Skeletal muscle cell (primary cell): Measurements from ENCODE around the gene MXD1.

Experiments used
- DNase-seq: peaks from one replicate; pipeline ENCODE4 v3.0.0-alpha.2; 2010; ENCODE audit warnings: low read depth
- H3K4me3 ChIP-seq: 2 replicates; pipeline ENCODE4 v1.5.1; 2011; ENCODE audit warnings: low read depth, mild to moderate bottlenecking, control low read depth, low read length, moderate library complexity

MXD1 gene

DNA sequence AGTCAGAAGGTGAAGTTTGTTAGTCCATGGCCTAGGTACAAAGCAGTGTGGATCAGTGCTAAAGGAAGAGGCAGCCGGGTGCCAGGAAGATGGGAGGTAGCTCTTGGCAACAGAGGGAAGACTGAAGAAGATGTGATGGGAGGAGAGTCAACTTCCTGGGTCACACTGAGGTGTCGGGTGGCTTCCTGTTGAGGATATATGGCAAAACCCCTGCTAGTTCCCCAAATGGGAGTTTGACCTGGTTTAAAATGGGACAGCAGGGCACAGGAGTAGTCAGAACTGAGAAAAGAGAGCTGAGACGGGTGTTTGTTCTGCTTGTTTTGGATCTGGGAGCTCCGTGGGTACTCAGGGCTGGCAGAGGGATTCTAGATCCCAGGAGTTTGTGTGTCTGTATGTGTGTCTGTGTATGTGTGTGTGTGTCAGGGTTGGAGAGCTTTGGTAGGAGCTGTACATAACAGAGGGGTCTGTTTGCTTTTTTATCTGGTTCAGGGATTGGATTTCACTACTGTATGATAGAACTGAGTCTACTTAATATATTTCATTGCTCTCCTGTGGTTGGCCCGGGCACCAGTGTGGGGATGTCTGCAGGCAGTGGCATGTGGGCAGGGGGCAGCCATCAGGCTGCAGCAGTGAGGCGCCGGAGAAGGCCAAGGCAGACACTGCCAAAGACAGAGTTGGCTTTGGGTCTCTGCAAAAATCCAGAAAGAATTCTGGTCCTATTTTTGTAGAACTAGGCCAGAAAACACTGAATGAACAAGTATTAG lies 17.1 kb downstream of the MXD1 start:
- DNase-seq = no peak
- H3K4me3 ChIP-seq = no peak overlapping the region

DNA sequence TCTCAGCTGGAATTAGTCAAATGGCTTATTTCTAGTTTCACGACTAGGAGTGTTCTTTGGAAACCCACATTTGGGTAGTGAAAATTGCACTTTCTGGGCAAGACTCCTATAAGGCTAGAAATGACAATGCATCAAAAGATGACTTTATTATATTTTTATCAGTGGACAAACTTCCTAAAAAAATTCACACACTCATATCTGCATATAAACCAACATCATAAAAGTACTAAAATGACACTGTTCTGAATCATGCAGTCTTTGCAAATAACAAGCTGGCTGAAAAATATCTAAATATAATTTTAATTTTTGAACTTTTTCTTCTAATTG lies 17.6 kb downstream of the MXD1 start:
- no peak for DNase-seq
- no peak overlapping the region for H3K4me3 ChIP-seq

GRCh38 chr2:69933254-69933828 lies 18.4 kb downstream of the MXD1 start:
- DNase-seq = no peak
- no peak overlapping the region for H3K4me3 ChIP-seq

GRCh38 chr2:69933839-69934613 lies 19.1 kb downstream of the MXD1 start:
- DNase-seq = peak; percentile 62
- peak overlapping the region; percentile 4 for H3K4me3 ChIP-seq

DNA sequence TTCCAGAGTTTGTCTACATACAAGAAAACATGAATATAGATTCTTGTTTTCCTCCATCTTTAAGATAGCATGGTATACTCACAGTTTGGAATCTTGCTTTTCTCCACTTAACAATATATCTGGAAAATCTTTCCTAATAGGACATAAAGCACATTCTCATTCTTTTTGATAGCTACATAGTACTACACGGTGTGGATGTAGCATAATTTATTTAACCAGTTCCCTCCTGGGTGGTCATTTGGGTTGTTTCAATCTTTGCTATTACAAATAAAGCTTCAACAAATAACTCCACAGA lies 19.7 kb downstream of the MXD1 start:
- no peak overlapping the region for H3K4me3 ChIP-seq
- no peak for DNase-seq

GRCh38 chr2:69935011-69935410 lies 20.1 kb downstream of the MXD1 start:
- H3K4me3 ChIP-seq = no peak overlapping the region
- no peak for DNase-seq

GRCh38 chr2:69936906-69937305 lies 22.0 kb downstream of the MXD1 start:
- H3K4me3 ChIP-seq = no peak overlapping the region
- no peak for DNase-seq

DNA sequence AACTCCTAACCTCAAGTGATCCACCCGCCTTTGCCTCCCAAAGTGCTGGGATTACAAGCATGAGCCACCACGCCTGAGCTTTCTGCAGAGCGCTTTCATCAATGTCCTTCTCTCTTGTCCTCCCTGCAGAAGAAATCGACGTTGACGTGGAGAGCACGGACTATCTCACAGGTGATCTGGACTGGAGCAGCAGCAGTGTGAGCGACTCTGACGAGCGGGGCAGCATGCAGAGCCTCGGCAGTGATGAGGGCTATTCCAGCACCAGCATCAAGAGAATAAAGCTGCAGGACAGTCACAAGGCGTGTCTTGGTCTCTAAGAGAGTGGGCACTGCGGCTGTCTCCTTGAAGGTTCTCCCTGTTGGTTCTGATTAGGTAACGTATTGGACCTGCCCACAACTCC lies 23.1 kb downstream of the MXD1 start:
- DNase-seq = no peak
- H3K4me3 ChIP-seq = no peak overlapping the region

DNA sequence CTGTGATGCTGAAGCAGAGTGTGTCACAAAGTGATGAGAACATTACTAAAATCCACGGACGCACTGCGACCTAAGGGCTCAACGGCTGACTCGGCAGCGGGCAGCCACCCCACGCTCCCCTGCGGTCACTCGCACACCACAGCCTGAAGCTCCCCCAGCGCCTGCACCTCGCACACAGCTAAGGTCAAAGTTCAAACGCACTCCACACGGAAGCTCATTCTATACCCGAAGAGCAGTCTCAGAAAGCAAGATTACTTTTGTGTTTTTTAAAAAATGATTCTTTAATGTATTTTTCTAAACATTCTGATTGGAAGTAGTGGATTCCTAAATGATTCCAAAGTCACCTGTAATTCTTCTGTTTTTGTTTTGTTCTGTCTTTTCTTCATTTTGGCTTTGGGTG lies 24.8 kb downstream of the MXD1 start:
- no peak overlapping the region for H3K4me3 ChIP-seq
- no peak for DNase-seq

GRCh38 chr2:69940691-69941090 lies 25.8 kb downstream of the MXD1 start:
- H3K4me3 ChIP-seq = no peak overlapping the region
- DNase-seq = no peak

DNA sequence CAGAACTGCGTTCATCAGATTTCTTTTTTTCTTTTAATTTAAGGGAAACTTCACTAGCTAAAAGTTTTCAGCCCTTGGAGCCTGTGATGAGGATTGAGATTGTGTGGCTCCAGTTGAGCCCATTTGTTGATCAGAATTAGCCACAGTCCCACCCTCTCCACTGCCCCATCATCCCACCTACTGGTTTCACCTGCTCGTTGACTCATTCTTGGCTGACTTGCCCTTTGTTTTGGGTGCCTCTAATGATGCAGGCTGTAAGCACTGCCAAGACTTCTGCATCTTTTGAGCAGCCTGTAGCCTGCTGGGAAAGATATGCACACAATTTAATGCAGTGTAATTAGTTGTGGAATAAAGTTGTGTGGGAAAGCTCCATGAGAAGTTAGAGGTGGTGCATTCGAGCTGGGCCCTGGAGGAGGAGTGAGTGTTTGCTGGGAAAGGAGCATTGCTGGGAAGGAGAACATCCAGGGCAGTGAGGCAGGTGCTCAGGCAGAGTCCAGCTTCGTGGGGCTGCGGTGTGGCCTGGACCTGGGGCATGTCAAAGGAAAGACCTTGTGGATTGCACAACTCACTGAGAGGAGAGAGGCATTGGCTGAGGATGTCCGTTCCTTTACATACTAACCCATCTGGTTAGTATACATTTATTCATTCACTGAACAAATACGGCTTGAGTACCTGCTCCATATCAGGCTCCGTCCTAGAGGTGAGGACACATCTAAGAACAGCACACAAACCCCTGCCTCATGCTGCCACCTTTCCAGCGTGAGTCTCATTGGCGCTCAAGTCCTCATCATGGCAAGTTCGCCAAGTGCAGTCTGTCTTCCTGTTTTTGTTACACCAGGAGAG lies 28.3 kb downstream of the MXD1 start:
- H3K4me3 ChIP-seq = no peak overlapping the region
- DNase-seq = no peak

DNA sequence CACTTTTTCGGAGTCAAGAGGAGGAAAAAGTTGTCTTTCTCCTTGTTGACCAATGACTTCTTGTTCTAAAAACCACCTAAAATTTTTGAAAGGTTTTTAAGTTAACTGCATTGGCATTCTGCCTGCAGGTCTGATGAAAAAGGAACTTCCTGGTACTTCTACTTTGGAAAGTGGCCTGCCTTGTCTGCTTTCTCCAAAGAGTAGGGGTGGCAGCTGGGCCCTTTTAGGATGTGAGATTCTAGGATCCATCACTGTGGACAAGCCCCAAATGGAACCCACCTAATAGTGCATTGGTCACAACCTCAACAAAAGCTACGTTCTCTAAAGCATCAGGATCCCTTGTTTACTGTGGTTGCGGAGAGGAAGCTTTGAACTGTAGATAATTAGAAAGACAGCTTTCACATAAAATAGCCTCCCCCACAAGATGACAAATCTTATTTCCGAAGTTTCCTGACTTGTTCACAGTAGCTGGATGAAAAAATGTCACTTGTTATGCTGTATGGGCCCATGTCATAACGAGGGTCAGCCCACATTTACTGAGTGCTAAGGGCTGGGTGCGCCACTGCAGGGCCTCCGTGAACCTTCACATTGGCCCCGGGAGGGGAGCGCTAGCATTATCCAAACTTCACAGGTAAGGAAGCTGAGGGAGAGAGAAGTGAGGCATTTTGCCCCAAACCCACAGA lies 29.1 kb downstream of the MXD1 start:
- no peak overlapping the region for H3K4me3 ChIP-seq
- no peak for DNase-seq

GRCh38 chr2:69944756-69945155 lies 29.8 kb downstream of the MXD1 start:
- H3K4me3 ChIP-seq = no peak overlapping the region
- DNase-seq = no peak

GRCh38 chr2:69945441-69945840 lies 30.5 kb downstream of the MXD1 start:
- no peak for DNase-seq
- H3K4me3 ChIP-seq = no peak overlapping the region

GRCh38 chr2:69945941-69946340 lies 31.0 kb downstream of the MXD1 start:
- no peak for DNase-seq
- H3K4me3 ChIP-seq = no peak overlapping the region

GRCh38 chr2:69946351-69947324 lies 31.7 kb downstream of the MXD1 start:
- H3K4me3 ChIP-seq = no peak overlapping the region
- no peak for DNase-seq

GRCh38 chr2:69947325-69947931 lies 32.5 kb downstream of the MXD1 start:
- no peak for DNase-seq
- H3K4me3 ChIP-seq = no peak overlapping the region
